ENCODE results near the gene RNF166.

DNA sequence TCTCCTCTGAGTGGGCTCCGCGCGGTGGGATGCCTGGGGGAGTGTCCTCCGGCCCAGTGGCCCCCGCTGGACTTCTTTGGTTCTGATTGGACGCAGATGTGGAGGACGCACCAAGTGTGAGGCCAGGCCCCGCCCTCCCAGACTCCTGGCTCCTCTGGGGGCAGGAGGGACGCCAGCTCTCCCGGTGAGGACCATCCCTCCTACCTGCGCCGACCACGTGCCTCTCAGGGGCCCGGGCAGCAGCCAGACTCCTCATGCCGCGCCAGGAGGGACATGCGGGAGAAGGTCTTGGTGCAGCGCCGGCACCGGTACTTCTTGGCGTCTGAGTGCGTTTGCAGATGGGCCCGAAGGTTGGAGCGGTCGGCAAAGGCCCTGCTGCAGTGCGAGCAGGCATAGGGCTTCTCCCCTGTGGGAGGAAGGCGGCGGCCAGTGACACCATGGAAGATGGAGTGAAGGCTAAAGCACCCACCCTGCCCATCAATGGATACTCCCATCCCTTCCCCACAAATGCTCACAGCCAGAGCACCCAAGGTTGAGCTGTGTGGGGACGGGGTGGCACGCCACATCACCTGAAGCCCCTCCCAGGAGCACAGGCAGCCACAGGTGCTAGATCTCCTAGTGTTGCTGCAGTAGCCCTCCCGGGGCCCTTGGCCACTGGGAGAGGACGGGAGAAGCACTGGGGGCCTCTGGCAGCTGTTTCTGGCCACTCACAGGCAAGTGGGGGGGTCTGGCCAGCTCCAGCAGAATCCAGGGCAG, 27.8 kb downstream of the RNF166 start:
- TF ChIP-seq, protein P1, sequence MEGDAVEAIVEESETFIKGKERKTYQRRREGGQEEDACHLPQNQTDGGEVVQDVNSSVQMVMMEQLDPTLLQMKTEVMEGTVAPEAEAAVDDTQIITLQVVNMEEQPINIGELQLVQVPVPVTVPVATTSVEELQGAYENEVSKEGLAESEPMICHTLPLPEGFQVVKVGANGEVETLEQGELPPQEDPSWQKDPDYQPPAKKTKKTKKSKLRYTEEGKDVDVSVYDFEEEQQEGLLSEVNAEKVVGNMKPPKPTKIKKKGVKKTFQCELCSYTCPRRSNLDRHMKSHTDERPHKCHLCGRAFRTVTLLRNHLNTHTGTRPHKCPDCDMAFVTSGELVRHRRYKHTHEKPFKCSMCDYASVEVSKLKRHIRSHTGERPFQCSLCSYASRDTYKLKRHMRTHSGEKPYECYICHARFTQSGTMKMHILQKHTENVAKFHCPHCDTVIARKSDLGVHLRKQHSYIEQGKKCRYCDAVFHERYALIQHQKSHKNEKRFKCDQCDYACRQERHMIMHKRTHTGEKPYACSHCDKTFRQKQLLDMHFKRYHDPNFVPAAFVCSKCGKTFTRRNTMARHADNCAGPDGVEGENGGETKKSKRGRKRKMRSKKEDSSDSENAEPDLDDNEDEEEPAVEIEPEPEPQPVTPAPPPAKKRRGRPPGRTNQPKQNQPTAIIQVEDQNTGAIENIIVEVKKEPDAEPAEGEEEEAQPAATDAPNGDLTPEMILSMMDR (IDR thresholded peaks at IDR 0.05): no peak
- no peak for TF ChIP-seq POLR2A (IDR thresholded peaks at IDR 0.05)

All from lower leg skin (tissue), 3 donors.